Hematopoietic multipotent progenitor cell treated with erythropoietin and hydrocortisone succinate and interleukin-3 and kit ligand, for 4 days (in vitro differentiated cells): Measurements from ENCODE around the gene NPIPA7.
"Not testable (repeated sequence)": the region's sequence is repeated elsewhere in the genome, so short reads cannot be mapped to it uniquely, and the experiment has no call there.

Experiments used
- DNase-seq: peaks from one replicate; pipeline ENCODE4 v3.0.0-alpha.2; 2015

NPIPA7 gene

DNA sequence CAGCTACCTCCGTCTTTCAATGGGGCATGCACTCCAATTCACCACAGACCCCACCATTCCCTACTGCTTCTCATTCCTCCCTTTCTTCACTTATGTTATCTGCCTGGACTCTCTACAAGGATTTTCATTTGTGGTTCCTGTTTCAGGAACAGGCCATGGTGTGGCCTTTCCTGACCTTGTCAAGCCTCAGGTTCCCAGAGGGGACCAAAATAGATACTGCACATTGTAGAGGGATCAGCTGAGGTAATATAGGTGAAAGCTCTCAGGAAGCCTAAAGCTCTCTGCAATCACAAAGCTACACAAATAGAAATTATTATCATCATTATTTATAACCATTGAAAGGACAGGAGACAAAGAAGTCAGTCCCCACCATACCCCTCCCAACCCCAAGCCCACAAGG is 41.6 kb downstream of the NPIPA7 start:
- not testable (repeated sequence) for DNase-seq

- not testable (repeated sequence) for DNase-seq
These were observed 46.2 kb downstream of the NPIPA7 start for GRCh38 chr16:16425146-16425545.

DNA sequence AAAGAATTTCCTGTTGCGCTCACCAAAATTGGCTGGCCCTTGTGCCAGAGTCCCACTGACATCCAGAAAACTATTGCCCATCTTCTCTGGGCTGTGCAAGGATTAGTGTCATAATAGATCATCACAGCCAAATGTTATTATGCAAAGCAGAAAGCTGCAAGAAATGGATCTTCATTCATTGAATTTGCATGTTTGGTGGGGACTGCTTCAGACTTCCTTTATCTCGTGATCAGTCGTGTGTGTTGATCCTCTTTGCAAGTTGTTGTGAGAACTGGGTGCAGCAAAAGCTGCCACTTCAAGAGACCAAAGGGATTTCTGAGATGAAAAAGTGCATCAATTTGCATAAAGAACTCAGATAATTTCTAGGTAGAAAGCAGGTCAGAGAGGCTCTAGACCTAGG is 52.2 kb downstream of the NPIPA7 start:
- not testable (repeated sequence) for DNase-seq

GRCh38 chr16:16434711-16435110 is 55.8 kb downstream of the NPIPA7 start:
- not testable (repeated sequence) for DNase-seq

DNA sequence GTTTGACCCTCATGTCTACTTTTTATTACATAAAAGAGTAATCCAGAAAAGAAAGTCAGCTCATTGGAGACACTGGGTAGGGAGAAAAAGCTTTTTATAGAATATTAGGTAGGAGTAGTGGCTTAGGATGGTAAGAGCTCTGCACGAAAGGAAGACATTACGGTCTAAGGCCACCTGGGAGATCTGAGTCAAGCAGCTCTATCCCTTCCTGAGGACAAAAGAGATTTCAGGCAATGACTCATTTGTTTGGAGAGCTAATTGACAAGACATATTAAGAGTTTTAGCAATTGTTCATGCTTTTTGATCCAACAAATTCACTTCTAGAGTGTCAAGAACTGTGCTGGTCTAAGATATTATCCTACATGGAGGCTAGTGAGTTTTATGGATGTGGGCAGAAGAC is 62.5 kb downstream of the NPIPA7 start:
- DNase-seq, result not testable (repeated sequence)
